Neuron (in vitro differentiated cells): ENCODE results near the gene NDUFS7.
A peak's percentile ranks its signal among the peaks of the same experiment; 100 is the strongest.
"Not testable (repeated sequence)": the region's sequence is repeated elsewhere in the genome, so short reads cannot be mapped to it uniquely, and the experiment has no call there.

ENCODE experiments used
- H2AFZ ChIP-seq: one replicate; pipeline ENCODE4 v1.6.1; 2013; ENCODE audit warnings: low read depth, mild to moderate bottlenecking, inconsistent platforms, low read length, moderate library complexity
- H3K27me3 ChIP-seq: one replicate; pipeline ENCODE4 v1.6.1; 2013; ENCODE audit warnings: low read length; ENCODE audit not compliant: insufficient read depth
- H3K36me3 ChIP-seq: one replicate; pipeline ENCODE4 v1.6.1; 2013; ENCODE audit warnings: low read length; ENCODE audit not compliant: insufficient read depth
- H3K4me1 ChIP-seq: one replicate; pipeline ENCODE4 v1.6.1; 2013; ENCODE audit warnings: low read length; ENCODE audit not compliant: insufficient read depth
- H3K4me3 ChIP-seq: 2 replicates; pipeline ENCODE4 v1.5.1; 2013; ENCODE audit warnings: mild to moderate bottlenecking, low read length, moderate library complexity
- H3K9me3 ChIP-seq: one replicate; pipeline ENCODE4 v1.6.1; 2013; ENCODE audit warnings: low read length

The NDUFS7 gene

DNA sequence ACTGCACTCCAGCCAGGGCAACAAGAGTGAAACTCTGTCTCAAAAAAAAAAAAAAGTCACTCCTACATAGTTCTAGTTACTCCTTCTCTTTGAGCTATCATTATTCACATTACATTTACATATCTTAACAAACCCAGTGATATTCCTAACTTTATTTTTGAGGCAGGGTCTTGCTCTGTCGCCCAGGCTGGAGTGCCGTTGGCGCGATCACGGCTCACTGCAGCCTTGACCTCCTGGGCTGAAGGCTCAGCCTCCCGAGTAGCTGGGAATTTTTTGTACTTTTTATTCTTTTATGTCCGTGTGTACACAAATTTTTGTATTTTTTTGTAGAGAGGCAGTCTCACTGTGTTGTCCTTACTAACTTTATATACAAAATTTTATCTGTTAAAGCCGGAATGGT is 53.9 kb downstream of the NDUFS7 start:
- no peaks in the 10 kb centered on the region for H3K27me3 ChIP-seq
- H2AFZ ChIP-seq = no peak overlapping the region
- peaks cover 65% of the 10 kb centered on the region for H3K36me3 ChIP-seq
- peaks cover 18% of the 10 kb centered on the region for H3K4me1 ChIP-seq
- no peak overlapping the region for H3K4me3 ChIP-seq
- no peaks in the 10 kb centered on the region for H3K9me3 ChIP-seq

- Histone ChIP-seq H3K9me3 (no peaks in the 10 kb centered on the region), H3K27me3 (no peaks in the 10 kb centered on the region), H2AFZ (no peak within 1 kb of the TSS), H3K4me1 (peaks cover 18% of the 10 kb centered on the region), H3K36me3 (peaks cover 59% of the 10 kb centered on the region), H3K4me3 (peak within 1 kb of the TSS; percentile 89)
Measured at GRCh38 chr19:1438035-1438932, 54.6 kb downstream of the NDUFS7 start, which contains the start of gene RPS15. Gene RPS15, plus strand, starts transcription at chr19:1438396. Its CDS starts 30 bp downstream, at chr19:1438426.

GRCh38 chr19:1438933-1439354 is 55.2 kb downstream of the NDUFS7 start:
- H3K27me3 ChIP-seq = no peaks in the 10 kb centered on the region
- no peak overlapping the region for H2AFZ ChIP-seq
- peaks cover 52% of the 10 kb centered on the region for H3K36me3 ChIP-seq
- H3K9me3 ChIP-seq = no peaks in the 10 kb centered on the region
- peaks cover 18% of the 10 kb centered on the region for H3K4me1 ChIP-seq
- H3K4me3 ChIP-seq = peak overlapping the region; percentile 89

DNA sequence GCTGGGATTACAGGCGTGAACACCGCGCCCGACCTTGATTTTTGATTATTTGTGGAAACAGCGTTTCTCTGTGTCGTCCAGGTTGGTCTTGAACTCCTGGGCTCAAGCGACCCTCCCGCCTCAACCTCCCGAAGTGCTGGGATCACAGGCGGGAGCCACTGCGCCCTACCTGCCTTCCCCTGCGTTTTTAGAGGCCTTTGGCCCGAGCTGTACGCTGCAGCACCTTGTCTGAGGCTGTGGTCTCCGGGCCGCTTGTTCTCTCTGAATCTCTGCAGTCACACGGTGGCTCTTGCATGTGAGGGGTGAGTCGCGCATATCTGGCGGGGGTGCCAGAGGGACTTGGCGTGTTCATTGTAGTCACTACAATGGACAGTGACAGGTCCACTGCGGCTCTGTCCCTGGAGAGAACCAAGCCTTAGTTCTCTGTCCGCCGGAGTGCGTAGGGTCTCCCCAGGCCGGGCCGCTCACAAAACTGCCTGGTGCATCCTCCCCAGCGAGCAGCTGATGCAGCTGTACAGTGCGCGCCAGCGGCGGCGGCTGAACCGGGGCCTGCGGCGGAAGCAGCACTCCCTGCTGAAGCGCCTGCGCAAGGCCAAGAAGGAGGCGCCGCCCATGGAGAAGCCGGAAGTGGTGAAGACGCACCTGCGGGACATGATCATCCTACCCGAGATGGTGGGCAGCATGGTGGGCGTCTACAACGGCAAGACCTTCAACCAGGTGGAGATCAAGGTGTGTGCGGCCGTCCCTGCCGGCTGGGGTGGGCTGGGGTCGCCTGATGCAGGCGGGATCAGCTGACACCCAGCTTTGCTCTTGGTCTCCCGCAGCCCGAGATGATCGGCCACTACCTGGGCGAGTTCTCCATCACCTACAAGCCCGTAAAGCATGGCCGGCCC is 56.1 kb downstream of the NDUFS7 start:
- not testable (repeated sequence) for H2AFZ ChIP-seq, H3K9me3 ChIP-seq, H3K27me3 ChIP-seq
- Histone ChIP-seq H3K36me3 (peaks cover 44% of the 10 kb centered on the region), H3K4me1 (peaks cover 19% of the 10 kb centered on the region), H3K4me3 (peak overlapping the region; percentile 89)

DNA sequence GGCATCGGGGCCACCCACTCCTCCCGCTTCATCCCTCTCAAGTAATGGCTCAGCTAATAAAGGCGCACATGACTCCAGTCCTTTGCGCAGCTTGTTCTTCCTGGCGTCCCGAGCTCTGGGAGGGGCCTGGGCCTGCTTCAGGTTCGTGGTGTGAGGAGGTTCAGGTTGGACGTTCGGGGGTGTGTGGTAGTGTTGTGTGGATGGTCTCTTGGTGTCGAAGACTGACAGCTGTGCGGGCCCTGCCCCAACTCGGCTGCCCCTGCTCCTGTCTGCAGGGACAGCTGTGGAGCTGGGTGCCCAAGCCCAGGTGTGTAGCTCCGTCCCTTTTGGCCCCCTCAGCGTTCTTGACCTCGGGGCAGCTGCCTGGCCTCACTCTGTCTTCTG is 56.7 kb downstream of the NDUFS7 start:
- Histone ChIP-seq H3K9me3 (no peaks in the 10 kb centered on the region), H3K36me3 (peaks cover 40% of the 10 kb centered on the region), H3K27me3 (no peaks in the 10 kb centered on the region), H3K4me1 (peaks cover 17% of the 10 kb centered on the region), H3K4me3 (no peak overlapping the region), H2AFZ (no peak overlapping the region)

DNA sequence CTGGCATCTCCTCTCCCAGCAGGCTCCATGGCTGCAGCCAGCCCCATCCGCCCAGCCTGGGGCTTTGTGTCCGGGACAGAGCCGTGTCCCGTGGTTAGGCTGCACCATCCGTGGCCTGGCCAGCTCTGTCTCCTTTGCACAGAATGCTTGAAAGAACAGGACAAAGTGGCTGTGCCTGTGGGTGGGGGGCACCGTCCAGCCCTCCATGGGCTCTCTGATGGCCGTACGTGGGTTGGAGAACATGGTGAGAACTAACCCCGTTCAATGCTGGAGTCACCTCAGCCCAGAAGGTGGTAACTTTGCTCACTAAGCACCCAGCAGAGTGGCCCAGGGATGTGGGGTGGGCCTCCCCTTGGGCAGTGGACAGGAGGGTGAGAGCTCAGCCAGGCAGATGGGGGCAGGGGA is 57.3 kb downstream of the NDUFS7 start:
- Histone ChIP-seq H3K4me1 (peaks cover 16% of the 10 kb centered on the region), H3K9me3 (no peaks in the 10 kb centered on the region), H3K27me3 (no peaks in the 10 kb centered on the region), H2AFZ (no peak overlapping the region), H3K4me3 (no peak overlapping the region), H3K36me3 (peaks cover 36% of the 10 kb centered on the region)

DNA sequence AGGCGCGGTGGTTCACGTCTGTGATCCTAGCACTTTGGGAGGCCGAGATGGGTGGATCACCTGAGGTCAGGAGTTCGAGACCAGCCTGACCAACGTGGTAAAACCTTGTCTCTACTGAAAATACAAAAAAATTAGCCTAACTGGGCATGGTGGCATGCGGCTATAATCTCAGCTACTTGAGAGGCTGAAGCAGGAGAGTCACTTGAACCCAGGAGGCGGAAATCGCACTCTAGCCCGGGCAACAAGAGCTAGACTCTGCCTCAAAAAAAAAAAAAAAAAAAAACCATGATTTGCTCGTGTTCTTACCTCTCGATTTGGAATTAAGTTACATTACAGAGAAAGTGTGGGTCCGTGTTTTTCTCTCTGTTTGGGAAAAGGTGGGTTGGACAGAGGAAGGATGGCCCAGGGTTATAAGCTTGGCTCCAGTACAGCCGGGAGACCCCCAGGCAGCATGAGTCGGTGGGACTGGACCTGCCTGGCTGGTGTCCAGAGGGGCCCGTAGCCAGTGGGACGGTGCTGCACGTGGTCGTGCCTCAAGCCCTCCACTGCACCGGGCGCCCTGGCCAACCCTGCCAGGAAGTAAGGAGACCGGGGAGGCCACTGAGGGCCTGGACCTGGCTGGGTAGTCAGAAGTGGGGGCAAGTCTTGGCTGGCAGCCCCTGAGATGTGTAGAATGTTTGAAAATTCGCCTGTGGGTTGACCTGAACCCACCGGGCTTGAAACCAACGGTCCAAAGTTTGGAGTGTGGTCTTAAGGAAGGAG is 58.2 kb downstream of the NDUFS7 start:
- Histone ChIP-seq H3K4me3 (no peak overlapping the region), H3K9me3 (no peaks in the 10 kb centered on the region), H2AFZ (no peak overlapping the region), H3K27me3 (no peaks in the 10 kb centered on the region), H3K4me1 (peaks cover 19% of the 10 kb centered on the region), H3K36me3 (peaks cover 36% of the 10 kb centered on the region)
